Ascending aorta (tissue), 2 donors: ENCODE data around the gene PKIG. TPM values are rescaled to one million over a fixed set of nuclear protein-coding genes. Genes with fewer than 3 reads are reported as not detected.
A peak's percentile ranks its signal among the peaks of the same experiment; 100 is the strongest.

Source experiments
- DNase-seq, 2 donors: peaks; one replicate each; pipeline ENCODE4 v3.0.0-alpha.2; 2019; ENCODE audit warnings: low spot score in 2 of 2
- H3K27ac ChIP-seq, 2 donors: fragments of 200-600 bp; sonication (generic); one replicate each; pipeline ENCODE4 v1.5.1; 2016 to 2017; ENCODE audit warnings: mild to moderate bottlenecking in 1 of 2
- H3K27me3 ChIP-seq: fragments of 200-600 bp; sonication (generic); one replicate; pipeline ENCODE4 v1.5.1; 2017
- H3K36me3 ChIP-seq, 2 donors: fragments of 200-600 bp; sonication (generic); one replicate each; pipeline ENCODE4 v1.5.1; 2016
- H3K4me1 ChIP-seq, 2 donors: fragments of 200-600 bp; sonication (generic); one replicate each; pipeline ENCODE4 v1.5.1; 2016 to 2017; ENCODE audit warnings: mild to moderate bottlenecking in 1 of 2
- H3K4me3 ChIP-seq, 2 donors: fragments of 200-600 bp; sonication (generic); one replicate each; pipeline ENCODE4 v1.5.1; 2016 to 2017; ENCODE audit warnings: mild to moderate bottlenecking in 1 of 2
- H3K9me3 ChIP-seq, 2 donors: fragments of 200-600 bp; sonication (generic); one replicate each; pipeline ENCODE4 v1.5.1; 2016
- CTCF ChIP-seq, 3 experiments: fragments of 200-600 bp in 2 of 3; fragments of 450-650 bp in 1 of 3; sonication (generic) in 2 of 3; IDR thresholded peaks; one replicate each; pipeline ENCODE4 v1.5.1; 2016 to 2019; ENCODE audit warnings: antibody characterized with exemption in 3 of 3, mild to moderate bottlenecking in 1 of 3, moderate library complexity in 1 of 3
- intact Hi-C: fragments of 100-400 bp; cut with DNase I; formaldehyde crosslinking; loops from one replicate; pipeline ENCODE4 v1.15.1; 2023
- total RNA-seq: library from RNA; depleted of rRNA; stranded (reverse); fragments of >200 nt; gene quantifications from one replicate; pipeline ENCODE4 v1.1.0, GENCODE V29; 2016

The PKIG gene
- total RNA-seq, 1 donor from 2014 or later, result 84.7 TPM

GRCh38 chr20:44644667-44645131 is 62.3 kb downstream of the PKIG start:
- no peaks in the 10 kb centered on the region for H3K9me3 ChIP-seq
- intact Hi-C loops, result no loop called here
- no peak for TF ChIP-seq CTCF (IDR thresholded peaks at IDR 0.05)
- H3K27ac ChIP-seq, result peak overlapping the region; percentile 44 to 57
- no peak overlapping the region for H3K4me3 ChIP-seq
- H3K36me3 ChIP-seq, result no peaks in the 10 kb centered on the region
- no peak for DNase-seq
- peaks cover 0 to 11% of the 10 kb centered on the region in 2 donors for H3K4me1 ChIP-seq
- no peaks in the 10 kb centered on the region for H3K27me3 ChIP-seq

- DNase-seq, result no peak
- no peaks in the 10 kb centered on the region for H3K36me3 ChIP-seq
- intact Hi-C loops, result no loop called here
- H3K4me3 ChIP-seq, result no peak overlapping the region
- no peak overlapping the region for H3K27ac ChIP-seq
- TF ChIP-seq CTCF (IDR thresholded peaks at IDR 0.05), result no peak
- no peaks in the 10 kb centered on the region for H3K9me3 ChIP-seq
- peaks cover 3 to 11% of the 10 kb centered on the region in 2 donors for H3K4me1 ChIP-seq
- H3K27me3 ChIP-seq, result no peaks in the 10 kb centered on the region
These were observed 63.8 kb downstream of the PKIG start for GRCh38 chr20:44646023-44646640.

GRCh38 chr20:44646641-44647274 is 64.4 kb downstream of the PKIG start:
- Histone ChIP-seq H3K36me3 (no peaks in the 10 kb centered on the region), H3K27ac (no peak overlapping the region), H3K9me3 (no peaks in the 10 kb centered on the region), H3K4me3 (no peak overlapping the region), H3K4me1 (peaks cover 6 to 11% of the 10 kb centered on the region in 2 donors), H3K27me3 (no peaks in the 10 kb centered on the region)
- DNase-seq, result no peak
- intact Hi-C loops, result no loop called here
- no peak for TF ChIP-seq CTCF (IDR thresholded peaks at IDR 0.05)

GRCh38 chr20:44648068-44648467 is 65.7 kb downstream of the PKIG start:
- H3K4me1 ChIP-seq, result peaks cover 2 to 6% of the 10 kb centered on the region in 2 donors
- H3K27me3 ChIP-seq, result no peaks in the 10 kb centered on the region
- no peak overlapping the region for H3K27ac ChIP-seq
- no peak for DNase-seq
- no peak for TF ChIP-seq CTCF (IDR thresholded peaks at IDR 0.05)
- no peak overlapping the region for H3K4me3 ChIP-seq
- no peaks in the 10 kb centered on the region for H3K36me3 ChIP-seq
- H3K9me3 ChIP-seq, result no peaks in the 10 kb centered on the region
- intact Hi-C loops, result no loop called here

- H3K9me3 ChIP-seq, result no peaks in the 10 kb centered on the region
- no peak overlapping the region for H3K27ac ChIP-seq
- no peak overlapping the region for H3K4me3 ChIP-seq
- H3K4me1 ChIP-seq, result peaks cover 2 to 6% of the 10 kb centered on the region in 2 donors
- H3K36me3 ChIP-seq, result no peaks in the 10 kb centered on the region
- intact Hi-C loops, result no loop called here
- no peak for DNase-seq
- TF ChIP-seq CTCF (IDR thresholded peaks at IDR 0.05), result no peak
- no peaks in the 10 kb centered on the region for H3K27me3 ChIP-seq
These were observed 66.2 kb downstream of the PKIG start for GRCh38 chr20:44648579-44648978.
